GM21825 (cell line): Measurements from ENCODE around the gene DACH2.
A peak's percentile ranks its signal among the peaks of the same experiment; 100 is the strongest.

Source experiments
- ATAC-seq: cut with Tn5 transposase; IDR thresholded peaks from one replicate; pipeline ENCODE4 v1.9.1; 2021; ENCODE audit warnings: mild to moderate bottlenecking, moderate library complexity; ENCODE audit not compliant: unreplicated experiment

Gene DACH2

DNA sequence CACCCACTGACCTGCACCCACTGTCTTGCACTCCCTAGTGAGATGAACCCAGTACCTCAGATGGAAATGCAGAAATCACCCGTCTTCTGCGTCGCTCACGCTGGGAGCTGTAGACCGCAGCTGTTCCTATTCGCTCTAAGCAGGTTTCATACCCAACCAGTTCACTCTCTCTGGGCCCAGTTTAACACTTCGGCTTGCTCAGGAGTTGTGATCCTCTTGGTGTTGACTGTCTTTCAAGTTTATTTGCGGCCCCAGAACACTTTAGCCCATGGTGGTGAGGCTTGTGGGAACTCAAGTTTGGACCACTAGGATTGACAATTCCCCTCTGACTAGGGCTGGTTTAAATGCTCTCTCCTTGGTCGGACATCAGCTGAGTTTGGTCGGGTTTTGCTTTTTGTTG is 147.0 kb downstream of the DACH2 start:
- no peak for ATAC-seq

DNA sequence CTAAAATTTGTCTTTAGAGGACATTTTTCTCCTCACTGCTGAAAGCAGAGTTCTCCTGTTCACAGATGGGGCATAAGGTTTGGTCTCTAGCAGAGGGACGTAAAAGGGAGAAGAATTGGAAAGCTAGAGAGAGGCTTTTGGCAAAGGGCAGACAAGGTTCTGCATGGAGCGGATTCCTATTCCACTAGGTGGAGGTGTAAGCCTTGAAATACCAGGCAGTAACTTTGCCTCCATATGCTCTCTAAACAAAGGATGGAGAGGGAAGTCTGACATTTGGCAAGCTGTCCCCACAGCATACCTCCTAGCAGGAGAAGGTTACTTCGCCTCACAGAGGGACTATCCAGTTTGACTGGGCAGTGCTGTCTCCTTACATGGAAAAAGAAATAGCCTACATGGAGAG is 174.7 kb downstream of the DACH2 start:
- no peak for ATAC-seq

DNA sequence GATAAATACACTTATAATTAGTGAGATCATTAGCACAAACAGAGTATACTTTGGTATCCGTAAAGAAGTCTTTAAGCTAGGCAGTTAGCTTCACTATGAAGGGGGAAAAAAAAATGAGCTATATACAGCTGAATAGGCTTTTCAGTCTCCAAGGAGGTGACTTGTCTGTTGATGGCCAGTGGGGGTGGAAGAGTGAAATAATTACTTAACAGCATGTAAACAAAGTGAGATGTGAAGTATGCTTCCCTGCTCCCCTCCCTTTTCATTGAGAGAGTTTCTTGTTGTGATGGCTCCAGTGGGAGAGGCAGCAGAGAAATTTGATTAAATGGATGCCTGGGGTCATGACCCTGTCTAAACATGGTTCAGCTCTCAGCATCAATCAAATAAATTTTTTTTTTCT is 180.9 kb downstream of the DACH2 start:
- no peak for ATAC-seq

DNA sequence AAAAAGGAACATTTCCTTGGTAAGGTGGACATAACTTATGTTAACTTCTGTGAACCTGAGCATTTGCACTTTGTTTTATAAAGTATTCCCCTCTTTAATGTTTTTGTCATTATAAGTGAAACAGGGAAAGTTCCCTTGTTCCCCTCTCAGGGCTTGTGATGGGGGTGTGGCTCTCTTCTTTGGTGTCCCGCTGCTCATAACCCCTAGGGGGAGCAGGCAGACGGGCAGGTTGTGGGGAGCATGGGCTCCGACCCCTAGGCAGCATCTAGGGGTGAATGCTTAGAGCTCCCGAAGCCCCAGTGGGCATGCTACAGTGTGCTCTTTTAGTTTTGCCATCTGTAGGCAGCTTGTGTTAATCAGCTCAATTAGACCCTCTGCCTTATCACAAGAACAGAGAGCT is 200.4 kb downstream of the DACH2 start:
- ATAC-seq = no peak

DNA sequence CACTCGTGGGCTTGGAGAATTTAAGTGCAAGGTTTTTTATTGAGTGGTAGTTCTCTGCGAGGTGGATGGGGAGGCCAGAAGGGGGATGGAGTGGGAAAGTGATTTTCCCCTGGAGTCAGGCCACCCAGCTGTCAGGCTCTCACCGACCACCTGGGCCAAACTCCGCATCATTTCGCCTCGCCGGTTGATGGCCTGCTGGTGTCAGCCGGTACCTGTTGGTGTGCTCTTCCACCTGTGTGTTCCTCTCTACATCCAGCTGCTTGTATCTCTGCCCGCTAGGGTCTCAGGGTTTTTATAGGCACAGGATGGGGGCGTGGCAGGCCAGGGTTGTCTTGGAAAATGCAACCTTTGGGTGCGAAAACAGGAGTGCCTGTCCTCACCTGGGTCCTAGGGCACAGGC is 200.9 kb downstream of the DACH2 start:
- no peak for ATAC-seq

DNA sequence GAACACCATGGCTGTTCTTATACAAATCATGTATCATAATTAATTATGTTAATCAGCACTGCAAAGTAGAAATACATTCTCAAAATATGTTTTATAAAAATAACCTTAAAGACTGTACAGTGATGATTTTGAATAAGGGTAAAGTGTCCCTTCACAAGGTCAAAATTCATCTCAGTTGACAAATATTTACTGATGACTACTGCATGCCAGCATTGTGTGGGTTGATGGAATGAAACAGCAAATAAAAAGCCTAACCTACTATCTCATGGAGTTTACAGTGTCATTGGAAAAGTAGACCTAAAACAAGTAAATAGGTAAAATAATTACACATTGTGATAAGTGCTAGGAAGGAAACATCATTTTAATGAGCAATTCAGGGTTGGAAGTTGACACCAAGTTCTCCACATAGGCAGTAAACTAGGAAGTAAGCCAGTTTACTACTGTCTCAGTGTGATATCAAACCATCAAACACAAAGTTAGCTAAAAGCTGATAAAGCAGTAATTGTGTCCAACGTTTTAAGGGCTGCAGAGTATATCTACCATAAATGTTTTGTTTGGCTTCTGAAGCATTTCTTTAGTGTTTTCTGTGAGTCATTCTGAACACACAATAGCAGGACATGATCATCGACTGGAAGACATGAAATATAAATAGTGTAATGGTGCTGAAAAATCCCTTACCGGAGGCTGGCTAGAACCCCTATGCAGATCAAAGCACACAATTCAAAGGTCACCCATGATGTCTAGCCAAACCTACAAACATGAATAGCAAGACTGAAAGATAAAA is 221.8 kb downstream of the DACH2 start:
- no peak for ATAC-seq

DNA sequence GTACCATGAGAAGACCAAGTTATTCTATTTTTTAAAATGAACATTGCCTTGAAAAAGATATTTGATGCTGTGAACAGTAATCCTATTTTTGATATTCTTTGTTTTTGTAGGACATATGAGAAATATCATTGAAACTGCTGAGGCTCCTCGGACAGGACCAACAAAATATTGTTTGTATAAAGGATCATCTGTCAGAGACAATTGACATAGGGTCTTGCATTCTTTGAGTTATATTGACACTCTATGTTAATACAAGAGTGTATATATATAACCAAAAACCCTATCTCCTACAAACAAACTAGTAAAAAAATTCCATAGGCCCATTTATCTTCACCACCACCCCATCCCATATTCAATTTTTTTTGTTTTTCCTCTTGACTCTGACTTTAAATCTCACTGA is 222.7 kb downstream of the DACH2 start:
- ATAC-seq = no peak

DNA sequence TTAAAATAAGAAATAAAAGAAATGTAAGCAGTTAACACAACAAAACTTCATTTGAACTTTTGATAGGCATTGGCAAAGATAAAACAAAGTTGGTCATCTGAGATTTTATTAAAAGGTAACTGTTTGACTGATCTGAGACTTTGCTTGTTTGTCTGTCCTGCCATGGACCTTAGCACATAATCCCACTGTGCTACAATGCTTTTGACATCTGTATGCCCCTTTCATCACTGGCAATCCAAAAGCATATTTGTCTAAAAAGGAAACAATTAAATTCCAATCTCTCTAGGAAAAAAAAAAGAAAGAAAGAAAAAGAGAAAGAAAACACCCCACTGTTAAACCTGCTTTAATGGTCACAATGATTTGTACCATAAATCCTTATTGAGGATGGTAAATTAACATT is 231.0 kb downstream of the DACH2 start:
- ATAC-seq = no peak

DNA sequence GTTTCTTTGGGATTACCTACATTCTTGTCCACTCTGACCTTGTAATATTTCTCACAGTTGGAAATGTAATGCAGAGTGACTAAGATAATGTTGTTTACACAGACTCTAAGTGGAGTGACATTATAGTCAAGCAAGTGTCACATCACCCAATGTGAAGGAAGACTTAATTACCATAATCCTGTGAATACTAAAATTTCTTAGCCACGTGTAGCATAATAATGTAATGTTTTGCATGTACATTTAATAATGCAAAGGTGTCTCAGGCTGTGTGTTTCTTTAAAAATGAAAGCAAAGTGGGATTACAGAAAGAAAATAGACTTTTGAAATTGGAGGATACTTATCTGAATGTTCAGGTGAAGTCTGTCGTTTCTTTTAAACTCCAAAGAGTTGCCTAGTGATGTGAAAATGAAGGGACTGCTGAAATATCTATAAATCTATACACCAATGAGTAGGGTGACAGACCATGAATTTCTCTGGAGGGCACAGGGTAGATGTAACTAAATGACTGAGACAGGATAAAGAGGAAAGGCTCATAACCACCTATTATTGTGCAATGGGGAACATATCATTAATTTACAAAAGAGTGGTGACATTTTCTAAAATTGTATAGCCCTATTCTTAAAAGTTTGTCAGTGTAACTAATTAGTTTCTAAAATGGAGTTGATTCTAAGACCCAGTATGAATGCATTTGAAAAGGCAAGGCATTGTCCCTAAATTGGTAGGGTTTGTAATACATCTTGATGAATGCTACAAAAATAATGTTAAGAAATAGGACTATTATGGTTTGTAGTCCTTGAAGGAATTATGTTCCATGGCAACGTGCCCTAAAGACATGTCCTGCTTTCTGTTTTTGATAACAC is 235.7 kb downstream of the DACH2 start:
- ATAC-seq = no peak

DNA sequence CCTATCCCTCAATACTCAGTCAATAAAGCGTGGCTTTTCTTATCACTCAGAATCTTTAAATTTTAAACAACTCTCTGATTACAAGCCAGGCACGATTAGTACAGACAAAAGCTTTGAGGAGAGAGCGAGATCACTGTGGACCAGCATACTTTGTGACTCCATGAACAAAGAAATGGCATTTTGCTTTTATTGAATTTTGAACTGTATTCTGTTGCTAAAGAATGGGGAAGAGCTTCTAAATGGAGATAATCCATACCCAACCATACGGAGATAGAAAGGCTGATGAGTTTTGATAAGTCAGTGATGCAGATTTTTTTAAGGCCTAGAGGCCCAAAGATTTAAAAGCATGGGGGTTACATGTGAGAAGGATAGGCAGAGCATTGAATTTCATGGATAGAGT is 259.1 kb downstream of the DACH2 start:
- ATAC-seq = no peak

DNA sequence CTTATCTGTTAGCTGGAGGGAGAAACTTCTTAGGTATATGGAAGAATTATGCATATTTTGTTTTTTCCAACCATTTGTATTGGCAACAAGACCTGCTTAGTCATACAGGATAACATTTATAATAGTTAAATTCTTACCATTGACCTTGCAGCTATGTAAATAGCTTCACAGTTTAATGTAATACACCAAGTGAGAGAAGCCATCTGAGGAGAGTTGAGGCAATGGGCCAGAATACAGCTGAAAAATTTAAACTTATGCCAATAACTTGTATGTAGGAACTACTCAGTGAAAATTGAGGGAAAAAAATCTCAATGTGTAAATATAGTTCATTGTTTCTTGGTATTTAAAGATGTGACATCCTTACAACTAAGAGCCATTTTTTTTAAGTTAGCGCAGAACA is 273.5 kb downstream of the DACH2 start:
- no peak for ATAC-seq

DNA sequence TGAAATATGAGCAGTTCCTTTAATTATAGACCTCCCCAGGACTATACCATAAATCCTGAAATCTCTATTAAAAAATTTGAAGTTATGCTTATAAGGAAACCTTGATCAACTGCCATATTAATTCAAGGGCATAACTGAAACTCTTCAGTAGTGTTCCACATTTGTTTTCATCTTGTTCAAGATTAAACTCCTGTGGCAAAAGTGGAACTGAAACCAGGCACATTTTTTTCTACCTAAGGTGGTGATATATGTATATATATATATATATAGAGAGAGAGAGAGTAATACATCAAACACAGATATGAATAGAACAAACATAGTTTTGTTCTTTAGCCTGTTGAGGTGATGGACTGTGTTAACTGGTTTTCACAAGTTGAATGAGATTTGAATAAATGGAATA is 287.9 kb downstream of the DACH2 start:
- ATAC-seq = no peak

DNA sequence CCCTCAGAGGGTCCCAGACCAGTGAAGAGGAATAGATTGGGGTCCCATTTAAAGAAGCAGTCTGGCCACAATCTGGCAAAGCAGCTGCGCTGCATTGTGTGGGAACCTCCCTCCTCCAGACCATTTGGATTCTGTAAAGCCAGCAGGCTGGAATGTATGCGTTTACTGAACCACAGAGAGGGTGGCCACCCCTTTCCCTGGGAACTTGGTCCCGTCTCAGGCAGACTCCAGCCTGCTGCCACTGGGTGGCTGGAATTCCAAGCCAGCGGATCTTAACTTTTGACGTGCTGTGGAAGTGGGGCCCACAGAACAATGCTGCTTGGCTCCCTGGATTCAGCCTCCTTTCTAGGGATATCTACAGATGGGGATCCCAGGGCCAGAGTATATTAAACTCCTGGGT is 307.2 kb downstream of the DACH2 start:
- ATAC-seq = no peak

DNA sequence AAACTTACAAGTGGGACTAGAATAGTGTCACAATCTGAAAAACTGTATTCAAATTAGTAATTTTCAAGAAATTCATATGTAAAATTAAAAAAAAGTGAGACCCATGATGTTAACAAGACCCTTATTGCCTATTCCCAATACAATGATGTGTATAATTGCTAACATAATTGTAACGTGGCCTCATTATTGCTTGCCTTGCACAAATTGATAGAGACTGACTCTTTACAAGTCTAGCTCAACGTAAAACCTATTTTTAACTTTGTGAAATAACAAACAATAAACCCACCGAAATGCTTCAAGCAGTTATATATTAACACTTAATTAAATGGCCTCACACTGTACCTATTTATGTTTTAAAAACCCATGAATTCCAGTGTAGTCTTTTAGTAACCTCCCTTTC is 312.5 kb downstream of the DACH2 start:
- no peak for ATAC-seq

DNA sequence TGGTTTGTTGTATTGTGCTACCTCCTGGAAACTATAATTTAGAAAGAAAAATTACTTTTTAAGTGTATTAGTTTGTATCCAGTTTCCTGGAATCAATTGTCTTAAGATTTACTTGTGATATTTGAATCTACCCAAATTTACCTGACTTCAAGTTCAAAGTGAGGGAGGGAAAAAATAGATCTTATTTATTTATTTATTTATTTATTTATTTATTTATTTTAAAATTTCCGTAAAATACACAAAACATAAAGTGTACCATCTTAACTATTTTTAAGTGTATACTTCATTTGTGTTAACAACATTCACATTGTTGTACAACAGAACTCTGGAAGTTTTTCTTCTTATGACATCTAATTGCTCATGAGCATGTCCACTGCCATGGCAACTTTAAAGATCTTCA is 356.0 kb downstream of the DACH2 start:
- ATAC-seq = no peak

DNA sequence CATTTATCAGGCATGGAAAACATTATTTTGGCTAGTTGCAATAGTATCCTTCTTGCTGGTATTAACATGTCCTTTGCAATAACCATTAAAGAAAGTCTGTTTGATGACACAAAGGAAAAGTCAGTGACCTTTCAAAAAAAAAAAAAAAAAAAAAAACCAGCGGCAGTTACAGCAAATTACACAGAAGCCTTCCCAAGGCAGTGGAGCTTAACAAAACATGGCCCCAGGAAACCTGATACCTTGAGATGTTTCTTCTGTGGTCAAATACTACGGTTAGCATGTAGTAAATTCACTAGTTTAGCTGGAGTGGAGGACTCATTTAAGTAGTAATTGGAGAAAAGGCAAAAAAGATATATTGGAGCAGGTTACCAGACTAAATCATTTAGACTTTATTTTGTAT is 359.1 kb downstream of the DACH2 start:
- no peak for ATAC-seq

DNA sequence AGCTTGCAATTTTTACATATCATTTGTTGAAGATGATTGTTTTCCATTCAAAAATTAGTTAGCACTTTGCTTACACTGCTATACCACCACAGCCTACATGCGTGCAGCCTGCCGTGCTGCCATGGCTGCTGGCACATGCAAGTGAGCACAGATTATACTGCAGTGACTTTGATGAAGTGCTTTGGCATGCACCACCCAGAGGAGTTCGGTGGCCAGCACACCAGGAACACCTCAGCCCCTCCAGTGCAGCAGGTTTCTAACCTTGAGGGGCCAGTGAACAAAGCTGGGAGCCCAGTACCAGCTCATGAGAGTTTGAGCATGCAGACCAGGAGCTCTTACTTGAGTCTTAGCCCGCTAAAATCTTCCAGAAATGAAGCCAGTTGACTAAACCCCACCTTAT is 431.5 kb downstream of the DACH2 start:
- ATAC-seq = no peak

DNA sequence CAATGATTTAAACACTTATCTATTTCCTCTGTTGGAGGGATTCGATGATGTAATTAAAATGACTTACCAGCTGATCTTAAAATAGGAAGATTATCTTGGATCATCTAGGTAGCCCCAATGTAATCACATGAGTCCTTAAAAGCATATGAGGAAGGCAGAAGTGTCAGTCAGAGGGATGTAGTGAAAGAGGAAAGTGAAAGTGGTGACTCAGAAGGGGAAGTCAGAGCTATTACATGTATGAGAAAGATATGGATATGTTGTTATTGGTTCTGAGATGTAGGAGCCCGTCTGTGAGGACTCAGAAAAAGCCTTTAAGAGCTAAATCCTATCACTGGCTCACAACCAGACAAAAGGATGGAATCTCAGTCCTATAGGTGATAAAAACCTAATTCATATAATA is 456.4 kb downstream of the DACH2 start:
- ATAC-seq = peak; percentile 77

DNA sequence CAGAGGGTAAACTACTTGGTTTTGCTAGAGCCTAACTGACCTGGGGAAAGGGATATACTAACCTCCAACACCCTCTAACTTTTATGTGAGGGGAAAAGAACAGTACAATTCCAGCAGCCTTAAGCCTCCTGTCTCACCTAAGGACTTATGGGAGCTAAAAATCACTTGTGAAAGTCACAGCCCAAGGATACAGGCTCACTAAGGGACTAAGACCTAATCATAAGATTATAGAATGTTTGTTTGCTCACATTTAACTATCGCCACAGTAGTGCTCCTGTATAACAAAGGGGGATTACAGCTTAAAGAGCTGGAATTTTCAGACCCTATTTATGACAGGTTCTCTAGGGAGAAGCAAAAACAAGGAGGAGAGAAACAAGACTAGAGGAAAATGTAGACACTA is 548.7 kb downstream of the DACH2 start:
- ATAC-seq = no peak

DNA sequence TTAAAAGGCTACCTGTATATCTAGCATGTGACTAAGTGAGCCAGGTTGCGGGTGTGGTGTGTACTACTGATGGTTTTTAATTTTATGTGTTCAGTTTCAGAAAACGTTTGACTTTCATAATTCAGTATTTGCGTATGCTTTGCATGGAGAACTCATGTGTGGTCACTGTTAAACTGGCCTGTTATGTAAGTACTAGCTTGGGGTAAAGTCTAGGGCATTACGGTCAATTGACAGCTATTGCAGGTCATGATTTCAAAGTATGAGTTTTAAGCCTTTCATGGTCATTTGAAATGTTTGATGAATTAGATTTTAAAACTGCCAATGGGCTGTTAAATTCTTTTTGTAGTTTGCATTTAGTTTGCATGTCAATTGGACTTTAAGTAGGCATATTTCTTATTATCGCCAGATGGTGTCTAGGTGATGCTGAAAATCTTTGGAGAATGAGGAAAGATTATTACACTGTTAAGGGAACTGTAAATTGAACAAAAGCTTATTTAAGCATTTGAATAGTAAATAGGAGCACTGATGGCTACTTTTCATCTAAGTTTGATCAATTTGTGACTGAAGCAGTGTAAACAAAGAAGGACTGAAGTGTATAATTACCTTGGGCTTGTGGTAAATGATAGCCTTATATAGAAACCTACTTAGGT is 563.4 kb downstream of the DACH2 start:
- ATAC-seq = no peak

DNA sequence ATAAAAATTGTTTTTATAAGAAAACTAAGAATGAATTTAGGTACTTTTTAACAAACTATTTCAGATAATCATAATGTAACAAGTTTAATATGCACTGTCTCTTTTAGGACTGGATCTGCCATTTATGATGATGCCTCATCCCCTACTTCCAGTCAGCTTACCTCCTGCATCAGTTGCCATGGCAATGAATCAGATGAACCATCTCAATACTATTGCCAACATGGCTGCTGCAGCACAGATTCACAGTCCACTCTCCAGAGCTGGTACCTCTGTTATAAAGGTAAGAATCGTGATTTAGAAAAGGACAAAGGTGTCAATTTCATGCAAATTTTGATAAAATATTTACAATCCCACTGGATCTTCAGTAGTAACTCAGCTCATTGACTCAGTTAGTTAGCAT is 566.2 kb downstream of the DACH2 start:
- no peak for ATAC-seq

DNA sequence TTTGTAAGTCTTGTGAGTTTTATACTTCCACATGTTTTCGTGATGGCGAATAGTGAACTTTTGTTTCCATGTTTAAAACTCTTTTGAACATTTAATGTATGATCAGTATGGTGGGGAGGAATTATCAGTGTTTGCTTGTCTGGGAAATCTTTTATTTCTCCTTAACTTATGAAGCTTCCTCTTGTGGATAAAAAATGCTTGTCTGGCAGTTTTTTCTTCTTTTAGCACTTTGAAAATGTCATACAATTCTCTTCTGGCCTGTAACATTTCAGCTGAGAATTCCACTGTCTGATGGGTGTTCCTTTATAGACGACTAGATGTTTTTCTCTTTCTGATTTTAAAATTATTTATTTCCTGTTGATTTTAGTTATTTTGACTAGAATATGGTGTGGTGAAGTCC is 576.0 kb downstream of the DACH2 start:
- ATAC-seq = no peak
